GM19438 (cell line): Measurements from ENCODE around the gene TTLL6.
"Not testable (repeated sequence)": the region's sequence is repeated elsewhere in the genome, so short reads cannot be mapped to it uniquely, and the experiment has no call there.

Experiments used
- ATAC-seq: cut with Tn5 transposase; IDR thresholded peaks from one replicate; pipeline ENCODE4 v1.9.1; 2021; ENCODE audit warnings: low read depth; ENCODE audit not compliant: unreplicated experiment

TTLL6 gene

GRCh38 chr17:48816774-48817590, at the start of gene TTLL6:
Gene TTLL6 (minus strand): TSS chr17:48817229. CDS start chr17:48817072, 157 bp downstream.
- ATAC-seq = no peak

GRCh38 chr17:48860456-48860855, 43.4 kb upstream of the TTLL6 start:
- no peak for ATAC-seq

GRCh38 chr17:48860034-48860433, 43.0 kb upstream of the TTLL6 start:
- ATAC-seq = no peak

- no peak for ATAC-seq
Measured at GRCh38 chr17:48856122-48856821, 39.2 kb upstream of the TTLL6 start.

- no peak for ATAC-seq
Measured at GRCh38 chr17:48854774-48855476, 37.9 kb upstream of the TTLL6 start.

- no peak for ATAC-seq
Measured at GRCh38 chr17:48850792-48851323, 33.8 kb upstream of the TTLL6 start.

- ATAC-seq = no peak
Measured at GRCh38 chr17:48843187-48843900, 26.3 kb upstream of the TTLL6 start.

- no peak for ATAC-seq
Measured at GRCh38 chr17:48842746-48843145, 25.7 kb upstream of the TTLL6 start.

- peak; percentile 60 for ATAC-seq
Measured at GRCh38 chr17:48841395-48841831, 24.4 kb upstream of the TTLL6 start.

- ATAC-seq = no peak
Measured at GRCh38 chr17:48840441-48840840, 23.4 kb upstream of the TTLL6 start.

- ATAC-seq = not testable (repeated sequence)
Measured at GRCh38 chr17:48837458-48837857, 20.4 kb upstream of the TTLL6 start.

GRCh38 chr17:48835971-48836370, 18.9 kb upstream of the TTLL6 start:
- ATAC-seq = no peak

GRCh38 chr17:48834973-48835372, 17.9 kb upstream of the TTLL6 start:
- no peak for ATAC-seq

- ATAC-seq = no peak
Measured at GRCh38 chr17:48831549-48831883, 14.5 kb upstream of the TTLL6 start.

GRCh38 chr17:48830840-48831548, 14.0 kb upstream of the TTLL6 start, which contains the start of gene CALCOCO2:
Gene CALCOCO2 (plus strand): TSS chr17:48831035. CDS start chr17:48841708, 10,673 bp downstream.
- peak; percentile 74 for ATAC-seq

GRCh38 chr17:48825446-48826381, 8.7 kb upstream of the TTLL6 start:
- no peak for ATAC-seq

GRCh38 chr17:48820936-48821335, 3.9 kb upstream of the TTLL6 start:
- ATAC-seq = not testable (repeated sequence)

GRCh38 chr17:48819466-48819865, 2.4 kb upstream of the TTLL6 start:
- no peak for ATAC-seq
